SK-N-SH (cell line): ENCODE measurements around the gene KCNT1. TPM values are rescaled to one million over a fixed set of nuclear protein-coding genes. Genes with fewer than 3 reads are reported as not detected.

Experiments used
- CTCF ChIA-PET: fragments of 300-600, 350-600 bp; formaldehyde crosslinking; extraction: SDS; loops from one replicate; lab custom pipeline; 2021; lab: Yijun Ruan, JAX
- POLR2A ChIA-PET: fragments of 350-600 bp; sonication (Branson Sonifier 250); formaldehyde crosslinking; extraction: SDS; loops from one replicate; lab custom pipeline; 2020; ENCODE audit warnings: antibody characterized with exemption, inconsistent platforms; lab: Yijun Ruan, JAX
- DNase-seq: peaks from one replicate; pipeline ENCODE4 v3.0.0; 2012
- H2AFZ ChIP-seq: fragments of 200-600 bp; sonication (generic); 2 replicates; pipeline ENCODE4 v1.8.1; 2016; ENCODE audit warnings: antibody characterized with exemption, mild to moderate bottlenecking, low read depth
- H3F3A ChIP-seq: fragments of 200-600 bp; sonication (generic); replicated peaks from 2 replicates; pipeline ENCODE3; 2016; ENCODE audit warnings: antibody characterized with exemption, mild to moderate bottlenecking; ENCODE audit not compliant: insufficient read depth
- H3K27ac ChIP-seq, 2 experiments: fragments of 200-500 bp in 1 of 2; fragments of 200-600 bp in 1 of 2; sonication (Bioruptor generic) in 1 of 2; sonication (generic), shearing (Covaris generic) in 1 of 2; 2 replicates each; pipeline versions ENCODE4 v1.5.1 to v1.6.1; 2014 to 2016; ENCODE audit warnings: low read depth in 2 of 2, inconsistent platforms in 1 of 2, low read length in 1 of 2, mild to moderate bottlenecking in 1 of 2, mixed read lengths in 1 of 2
- H3K27me3 ChIP-seq: fragments of 200-600 bp; sonication (generic), shearing (Covaris generic); 2 replicates; pipeline ENCODE4 v1.6.1; 2016; ENCODE audit warnings: mixed run types; ENCODE audit not compliant: insufficient read depth
- H3K36me3 ChIP-seq, 2 experiments: fragments of 200-500 bp in 1 of 2; fragments of 200-600 bp in 1 of 2; sonication (Bioruptor generic) in 1 of 2; sonication (generic) in 1 of 2; replicated peaks in 1 of 2; 2 replicates each; pipeline versions ENCODE3 to v1.5.1; 2014 to 2016; ENCODE audit warnings: low read length in 1 of 2, mild to moderate bottlenecking in 1 of 2; ENCODE audit not compliant: insufficient read depth in 2 of 2, control insufficient read depth in 1 of 2
- H3K4me1 ChIP-seq, 2 experiments: fragments of 200-500 bp in 1 of 2; fragments of 200-600 bp in 1 of 2; sonication (Bioruptor generic) in 1 of 2; sonication (generic), shearing (Covaris generic) in 1 of 2; 2 replicates each; pipeline versions ENCODE4 v1.5.1 to v1.6.1; 2014 to 2016; ENCODE audit warnings: low read depth in 1 of 2, low read length in 1 of 2, mixed run types in 1 of 2; ENCODE audit not compliant: insufficient read depth in 2 of 2, control insufficient read depth in 1 of 2
- H3K4me2 ChIP-seq: fragments of 200-600 bp; sonication (generic), shearing (Covaris generic); 2 replicates; pipeline ENCODE4 v1.6.1; 2017; ENCODE audit warnings: mixed run types
- H3K4me3 ChIP-seq, 2 experiments: fragments of 200-500 bp in 1 of 2; fragments of 200-600 bp in 1 of 2; sonication (Bioruptor generic) in 1 of 2; sonication (generic), shearing (Covaris generic) in 1 of 2; 2 replicates each; pipeline versions ENCODE4 v1.5.1 to v1.8.1; 2014 to 2016; ENCODE audit warnings: low read depth in 2 of 2, inconsistent platforms in 1 of 2, low read length in 1 of 2, mild to moderate bottlenecking in 1 of 2, mixed read lengths in 1 of 2, moderate library complexity in 1 of 2
- H3K79me2 ChIP-seq: fragments of 200-600 bp; sonication (generic); 2 replicates; pipeline ENCODE4 v1.8.1; 2017; ENCODE audit warnings: mild to moderate bottlenecking; ENCODE audit not compliant: insufficient read depth
- H3K9ac ChIP-seq: fragments of 200-600 bp; sonication (generic); 2 replicates; pipeline ENCODE4 v1.6.1; 2017; ENCODE audit warnings: mixed run types
- H3K9me2 ChIP-seq: fragments of 200-600 bp; sonication (generic); 2 replicates; pipeline ENCODE4 v1.6.1; 2017; ENCODE audit warnings: mixed run types
- H3K9me3 ChIP-seq: fragments of 200-600 bp; sonication (generic); 2 replicates; pipeline ENCODE4 v1.6.1; 2017; ENCODE audit warnings: mixed run types, mild to moderate bottlenecking, moderate library complexity
- H4K20me1 ChIP-seq: fragments of 200-600 bp; sonication (generic); 2 replicates; pipeline ENCODE4 v1.6.1; 2017; ENCODE audit warnings: mild to moderate bottlenecking, mixed run types; ENCODE audit not compliant: insufficient read depth
- CHD2 ChIP-seq: fragments of 150-350 bp; IDR thresholded peaks from 2 replicates; pipeline ENCODE4 v1.6.1; 2018; ENCODE audit warnings: low read length; ENCODE audit not compliant: partially characterized antibody
- CTCF ChIP-seq: fragments of 200-600 bp; sonication (generic); IDR thresholded peaks from 2 replicates; pipeline ENCODE4 v1.6.1; 2017; ENCODE audit warnings: antibody characterized with exemption, mild to moderate bottlenecking, moderate library complexity
- EZH2phosphoT487 ChIP-seq: fragments of 200-600 bp; sonication (generic); IDR thresholded peaks from 2 replicates; pipeline ENCODE4 v1.6.1; 2017; ENCODE audit warnings: low read depth, mixed run types, mild to moderate bottlenecking, antibody characterized with exemption, moderate library complexity, borderline replicate concordance
- FOSL2 ChIP-seq: IDR thresholded peaks from 2 replicates; pipeline ENCODE4 v1.4.0; 2012; ENCODE audit warnings: low read depth, mild to moderate bottlenecking, moderate library complexity, borderline replicate concordance
- FOXJ3 ChIP-seq: sonication (generic); formaldehyde crosslinking; IDR thresholded peaks from 2 replicates; pipeline ENCODE4 v1.5.1; 2020; ENCODE audit warnings: mild to moderate bottlenecking, missing genetic modification reagents
- FOXM1 ChIP-seq: IDR thresholded peaks from 2 replicates; pipeline ENCODE4 v1.4.0; 2012; ENCODE audit warnings: low read depth, mild to moderate bottlenecking
- GATA2 ChIP-seq: sonication (generic); formaldehyde crosslinking; IDR thresholded peaks from 2 replicates; pipeline ENCODE4 v1.5.0; 2020; ENCODE audit warnings: mild to moderate bottlenecking, missing genetic modification reagents
- JUND ChIP-seq: IDR thresholded peaks from 2 replicates; pipeline ENCODE4 v1.4.0; 2012
- MXI1 ChIP-seq: IDR thresholded peaks from 2 replicates; pipeline ENCODE4 v1.6.1; 2012; ENCODE audit warnings: mild to moderate bottlenecking, low read depth, low read length, improper control_type of control experiment
- NFIC ChIP-seq: IDR thresholded peaks from 2 replicates; pipeline ENCODE4 v1.4.0; 2012; ENCODE audit warnings: borderline replicate concordance
- NRF1 ChIP-seq: IDR thresholded peaks from 2 replicates; pipeline ENCODE4 v1.6.1; 2012; ENCODE audit warnings: low read depth, mild to moderate bottlenecking, low read length
- RAD21 ChIP-seq: IDR thresholded peaks from 2 replicates; pipeline ENCODE4 v1.6.1; 2012; ENCODE audit warnings: mild to moderate bottlenecking, low read length
- RFX5 ChIP-seq: IDR thresholded peaks from 2 replicates; pipeline ENCODE4 v1.6.1; 2012; ENCODE audit warnings: mild to moderate bottlenecking, improper control_type of control experiment, low read length
- TAF1 ChIP-seq: IDR thresholded peaks from 2 replicates; pipeline ENCODE4 v1.6.1; 2012; ENCODE audit warnings: low read depth, mild to moderate bottlenecking, low read length, moderate library complexity, borderline replicate concordance
- TCF12 ChIP-seq: IDR thresholded peaks from 2 replicates; pipeline ENCODE4 v1.4.0; 2012
- USF1 ChIP-seq: IDR thresholded peaks from 2 replicates; pipeline ENCODE4 v1.4.0; 2012; ENCODE audit warnings: low read depth, borderline replicate concordance
- WGBS: methylation state at CpG from one replicate; pipeline ENCODE4 v1.1.6; 2017; ENCODE audit warnings: low lambda C conversion rate; 5-methylcytosine and 5-hydroxymethylcytosine counted together
- polyA plus RNA-seq, 3 experiments: library from polyadenylated mRNA; depleted of rRNA; stranded (reverse); fragments of >200 nt; gene quantifications; 2 replicates each; pipeline ENCODE4 v1.2.3, GENCODE V29; 2012
- TF ChIP-seq, protein P1 (sequence below): IDR thresholded peaks from 2 replicates; pipeline ENCODE4 v1.6.1; 2012; ENCODE audit warnings: mild to moderate bottlenecking, low read depth, low read length, moderate library complexity
- TF ChIP-seq, protein P2 (sequence below): IDR thresholded peaks from 2 replicates; pipeline ENCODE4 v1.4.0; 2012; ENCODE audit warnings: low read depth

The KCNT1 gene
- polyA plus RNA-seq, 1 of the 3 experiments (the other 2 are of a cell fraction) = 0.08 TPM

GRCh38 chr9:135674977-135675376 is 27.0 kb upstream of the KCNT1 start:
- Histone ChIP-seq H3K4me2 (no peak overlapping the region), H3K9me3 (no peaks in the 10 kb centered on the region), H3F3A (no peaks in the 10 kb centered on the region), H2AFZ (no peak overlapping the region)
- WGBS = 42% methylated on average over 9 of the region's 10 CpGs
- TF ChIP-seq RAD21 (no peak), USF1 (no peak), FOXJ3 (no peak), RFX5 (no peak), FOSL2 (no peak), FOXM1 (no peak), TCF12 (no peak), JUND (no peak), NFIC (no peak), GATA2 (CRISPR knock-in tag) (no peak), MXI1 (no peak), TAF1 (no peak), EZH2phosphoT487 (no peak), CTCF (no peak), NRF1 (no peak), CHD2 (no peak)
- TF ChIP-seq, protein P1, sequence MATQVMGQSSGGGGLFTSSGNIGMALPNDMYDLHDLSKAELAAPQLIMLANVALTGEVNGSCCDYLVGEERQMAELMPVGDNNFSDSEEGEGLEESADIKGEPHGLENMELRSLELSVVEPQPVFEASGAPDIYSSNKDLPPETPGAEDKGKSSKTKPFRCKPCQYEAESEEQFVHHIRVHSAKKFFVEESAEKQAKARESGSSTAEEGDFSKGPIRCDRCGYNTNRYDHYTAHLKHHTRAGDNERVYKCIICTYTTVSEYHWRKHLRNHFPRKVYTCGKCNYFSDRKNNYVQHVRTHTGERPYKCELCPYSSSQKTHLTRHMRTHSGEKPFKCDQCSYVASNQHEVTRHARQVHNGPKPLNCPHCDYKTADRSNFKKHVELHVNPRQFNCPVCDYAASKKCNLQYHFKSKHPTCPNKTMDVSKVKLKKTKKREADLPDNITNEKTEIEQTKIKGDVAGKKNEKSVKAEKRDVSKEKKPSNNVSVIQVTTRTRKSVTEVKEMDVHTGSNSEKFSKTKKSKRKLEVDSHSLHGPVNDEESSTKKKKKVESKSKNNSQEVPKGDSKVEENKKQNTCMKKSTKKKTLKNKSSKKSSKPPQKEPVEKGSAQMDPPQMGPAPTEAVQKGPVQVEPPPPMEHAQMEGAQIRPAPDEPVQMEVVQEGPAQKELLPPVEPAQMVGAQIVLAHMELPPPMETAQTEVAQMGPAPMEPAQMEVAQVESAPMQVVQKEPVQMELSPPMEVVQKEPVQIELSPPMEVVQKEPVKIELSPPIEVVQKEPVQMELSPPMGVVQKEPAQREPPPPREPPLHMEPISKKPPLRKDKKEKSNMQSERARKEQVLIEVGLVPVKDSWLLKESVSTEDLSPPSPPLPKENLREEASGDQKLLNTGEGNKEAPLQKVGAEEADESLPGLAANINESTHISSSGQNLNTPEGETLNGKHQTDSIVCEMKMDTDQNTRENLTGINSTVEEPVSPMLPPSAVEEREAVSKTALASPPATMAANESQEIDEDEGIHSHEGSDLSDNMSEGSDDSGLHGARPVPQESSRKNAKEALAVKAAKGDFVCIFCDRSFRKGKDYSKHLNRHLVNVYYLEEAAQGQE = no peak
- TF ChIP-seq, protein P2, sequence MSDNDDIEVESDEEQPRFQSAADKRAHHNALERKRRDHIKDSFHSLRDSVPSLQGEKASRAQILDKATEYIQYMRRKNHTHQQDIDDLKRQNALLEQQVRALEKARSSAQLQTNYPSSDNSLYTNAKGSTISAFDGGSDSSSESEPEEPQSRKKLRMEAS = no peak
- TF ChIP-seq, all 33 proteins: peak for 0
- Histone ChIP-seq H3K4me3 (no peak overlapping the region), H4K20me1 (no peaks in the 10 kb centered on the region), H3K27me3 (no peaks in the 10 kb centered on the region), H3K9ac (no peak overlapping the region), H3K79me2 (no peaks in the 10 kb centered on the region), H3K36me3 (no peaks in the 10 kb centered on the region), H3K4me1 (no peaks in the 10 kb centered on the region), H3K27ac (no peak overlapping the region), H3K9me2 (no peaks in the 10 kb centered on the region)
- ChIA-PET POLR2A (no interaction called here), CTCF (no interaction called here)
- DNase-seq = no peak
